H9 (cell line): Measurements from ENCODE around the gene TSKU. TPM values are rescaled to one million over a fixed set of nuclear protein-coding genes. Genes with fewer than 3 reads are reported as not detected.

Experiments
- DNase-seq: peaks from one replicate; pipeline ENCODE4 v3.0.0-alpha.2; 2017
- H2AFZ ChIP-seq: one replicate; pipeline ENCODE4 v1.6.1; 2013; ENCODE audit warnings: mild to moderate bottlenecking, low read length, control low read depth, moderate library complexity
- H2AK5ac ChIP-seq: 2 replicates; pipeline ENCODE4 v1.6.1; 2013; ENCODE audit warnings: low read length, control low read depth, mixed read lengths; ENCODE audit not compliant: insufficient read length
- H2BK120ac ChIP-seq: one replicate; pipeline ENCODE4 v1.6.1; 2013; ENCODE audit warnings: low read depth, mild to moderate bottlenecking, low read length, control low read depth, inconsistent platforms; ENCODE audit not compliant: poor library complexity, severe bottlenecking
- H2BK12ac ChIP-seq: 2 replicates; pipeline ENCODE4 v1.6.1; 2013; ENCODE audit warnings: low read length, control low read depth, mixed read lengths, low read depth; ENCODE audit not compliant: insufficient read length
- H2BK15ac ChIP-seq: 2 replicates; pipeline ENCODE4 v1.6.1; 2013; ENCODE audit warnings: low read depth, low read length, control low read depth
- H2BK20ac ChIP-seq: one replicate; pipeline ENCODE4 v1.6.1; 2013; ENCODE audit warnings: low read depth, mild to moderate bottlenecking, low read length, control low read depth, inconsistent platforms; ENCODE audit not compliant: poor library complexity, severe bottlenecking
- H2BK5ac ChIP-seq: 2 replicates; pipeline ENCODE4 v1.6.1; 2013; ENCODE audit warnings: low read length, control low read depth, mixed read lengths; ENCODE audit not compliant: insufficient read length
- H3K14ac ChIP-seq: 2 replicates; pipeline ENCODE4 v1.6.1; 2013; ENCODE audit warnings: low read length, control low read depth; ENCODE audit not compliant: insufficient read depth
- H3K18ac ChIP-seq: 2 replicates; pipeline ENCODE4 v1.6.1; 2013; ENCODE audit warnings: low read depth, mild to moderate bottlenecking, mixed read lengths, low read length, control low read depth; ENCODE audit not compliant: insufficient read length
- H3K23ac ChIP-seq: 2 replicates; pipeline ENCODE4 v1.6.1; 2013; ENCODE audit warnings: low read length, control low read depth, mixed read lengths, low read depth; ENCODE audit not compliant: insufficient read length
- H3K23me2 ChIP-seq: 2 replicates; pipeline ENCODE4 v1.6.1; 2013; ENCODE audit warnings: low read depth, mild to moderate bottlenecking, mixed read lengths, low read length, control low read depth; ENCODE audit not compliant: insufficient read length, poor library complexity, severe bottlenecking
- H3K27ac ChIP-seq: 2 replicates; pipeline ENCODE4 v1.5.1; 2013; ENCODE audit warnings: low read length, control low read depth, mixed read lengths, low read depth; ENCODE audit not compliant: insufficient read length
- H3K27me3 ChIP-seq: 2 replicates; pipeline ENCODE4 v1.6.1; 2013; ENCODE audit warnings: low read length, control low read depth, inconsistent platforms; ENCODE audit not compliant: insufficient read depth
- H3K4ac ChIP-seq: 2 replicates; pipeline ENCODE4 v1.6.1; 2013; ENCODE audit warnings: low read depth, mild to moderate bottlenecking, control low read depth, inconsistent platforms, low read length, moderate library complexity
- H3K4me1 ChIP-seq: 2 replicates; pipeline ENCODE4 v1.6.1; 2013; ENCODE audit warnings: low read length, control low read depth, inconsistent platforms; ENCODE audit not compliant: insufficient read depth
- H3K4me2 ChIP-seq: 2 replicates; pipeline ENCODE4 v1.6.1; 2013; ENCODE audit warnings: low read length, control low read depth, mixed read lengths; ENCODE audit not compliant: insufficient read length, insufficient read depth
- H3K56ac ChIP-seq: 2 replicates; pipeline ENCODE4 v1.6.1; 2013; ENCODE audit warnings: low read depth, mild to moderate bottlenecking, mixed read lengths, low read length, control low read depth; ENCODE audit not compliant: insufficient read length
- H3K79me1 ChIP-seq: 2 replicates; pipeline ENCODE4 v1.6.1; 2013; ENCODE audit warnings: low read depth, mild to moderate bottlenecking, moderate library complexity, low read length, control low read depth, inconsistent platforms; ENCODE audit not compliant: insufficient read depth, poor library complexity, severe bottlenecking
- H3K79me2 ChIP-seq: 2 replicates; pipeline ENCODE4 v1.6.1; 2013; ENCODE audit warnings: low read length, control low read depth, inconsistent platforms; ENCODE audit not compliant: insufficient read depth
- H3K9ac ChIP-seq: 2 replicates; pipeline ENCODE4 v1.6.1; 2013; ENCODE audit warnings: low read length, control low read depth, mixed read lengths; ENCODE audit not compliant: insufficient read length; ENCODE audit errors: extremely low read depth
- H3K9me3 ChIP-seq: one replicate; pipeline ENCODE4 v1.6.1; 2013; ENCODE audit warnings: low read depth, low read length, inconsistent platforms; ENCODE audit not compliant: control insufficient read depth
- H3T11ph ChIP-seq: one replicate; pipeline ENCODE4 v1.6.1; 2013; ENCODE audit warnings: mild to moderate bottlenecking, low read length, control low read depth, inconsistent platforms
- H4K20me1 ChIP-seq: one replicate; pipeline ENCODE4 v1.6.1; 2013; ENCODE audit not compliant: control insufficient read depth, insufficient read length, insufficient read depth
- H4K5ac ChIP-seq: 2 replicates; pipeline ENCODE4 v1.6.1; 2013; ENCODE audit warnings: low read depth, mild to moderate bottlenecking, mixed read lengths, low read length, control low read depth; ENCODE audit not compliant: insufficient read length
- H4K8ac ChIP-seq: replicated peaks from 2 replicates; pipeline ENCODE4 v1.6.1; 2013; ENCODE audit warnings: low read length, control low read depth, mixed read lengths, low read depth; ENCODE audit not compliant: insufficient read length
- H4K91ac ChIP-seq: 2 replicates; pipeline ENCODE4 v1.6.1; 2013; ENCODE audit warnings: low read depth, mild to moderate bottlenecking, moderate library complexity, mixed read lengths, low read length, control low read depth; ENCODE audit not compliant: insufficient read length
- H3K27ac Mint-ChIP-seq, 3 experiments: 2 replicates in 2 of 3; 3 replicates in 1 of 3; pipeline ENCODE4 v1.8.0; 2020 to 2021; ENCODE audit warnings: mixed read lengths in 3 of 3, mild to moderate bottlenecking in 1 of 3, moderate library complexity in 1 of 3
- H3K27me3 Mint-ChIP-seq: 2 replicates; pipeline ENCODE4 v1.8.0; 2021; ENCODE audit warnings: low read depth, mild to moderate bottlenecking, moderate library complexity, mixed read lengths
- H3K36me3 Mint-ChIP-seq, 3 experiments: 2 replicates in 2 of 3; 3 replicates in 1 of 3; pipeline ENCODE4 v1.8.0; 2020 to 2021; ENCODE audit warnings: low read depth in 3 of 3, mixed read lengths in 3 of 3; ENCODE audit not compliant: insufficient read depth in 1 of 3
- H3K4me1 Mint-ChIP-seq, 2 experiments: 2 replicates each; pipeline ENCODE4 v1.8.0; 2020; ENCODE audit warnings: mixed read lengths in 2 of 2
- H3K4me3 Mint-ChIP-seq, 2 experiments: 2 replicates in 1 of 2; 3 replicates in 1 of 2; pipeline ENCODE4 v1.8.0; 2020 to 2021; ENCODE audit warnings: mild to moderate bottlenecking in 2 of 2, mixed read lengths in 2 of 2, moderate library complexity in 1 of 2
- H3K9me3 Mint-ChIP-seq, 2 experiments: 2 replicates in 1 of 2; 3 replicates in 1 of 2; pipeline ENCODE4 v1.8.0; 2020; ENCODE audit warnings: mild to moderate bottlenecking in 2 of 2, mixed read lengths in 2 of 2, moderate library complexity in 1 of 2
- CTCF ChIP-seq: fragments of 200-600 bp; sonication (generic); conservative IDR thresholded peaks from 3 replicates; pipeline ENCODE4 v1.8.0; 2021; ENCODE audit warnings: antibody characterized with exemption, mild to moderate bottlenecking
- WGBS: extraction: QIAGEN DNeasy Blood & Tissue Kit; methylation state at CpG from one replicate; pipeline ENCODE4 v1.1.7; 2013; ENCODE audit warnings: missing lambda C conversion rate, low lambda C conversion rate, mixed read lengths; ENCODE audit not compliant: insufficient read length; ENCODE audit errors: extremely low coverage; 5-methylcytosine and 5-hydroxymethylcytosine counted together
- total RNA-seq: library from RNA; stranded (reverse); gene quantifications from 2 replicates; pipeline ENCODE4 v1.2.1, GENCODE V29; 2021

The TSKU gene
- total RNA-seq, 1 experiment from 2014 or later, result 25.4 TPM

DNA sequence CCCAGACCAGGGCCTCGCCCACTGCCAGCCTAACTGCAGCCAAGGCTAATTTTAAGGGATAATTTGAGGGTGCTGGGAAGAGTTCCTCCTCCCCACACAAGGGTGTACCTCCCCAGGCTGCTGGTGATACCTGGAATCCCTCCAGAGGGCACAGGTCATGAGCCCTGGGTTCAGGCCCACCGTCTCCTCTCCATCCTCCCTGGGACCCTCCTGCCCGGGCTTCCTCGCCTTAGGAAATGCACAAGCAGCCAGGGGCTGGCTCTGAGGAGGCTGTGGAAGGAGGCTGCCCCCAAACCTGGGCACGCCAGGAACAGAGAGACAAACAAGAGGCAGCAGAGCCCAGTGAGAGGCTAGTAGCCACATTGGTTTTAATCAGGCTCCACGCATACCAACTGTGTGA is 16.6 kb upstream of the TSKU start:
- Histone ChIP-seq H3K56ac (no peak overlapping the region), H2BK12ac (no peak overlapping the region), H3K14ac (no peak overlapping the region), H3K4me1 (peaks cover 2% of the 10 kb centered on the region), H2BK15ac (no peak overlapping the region), H4K91ac (no peak overlapping the region), H2AK5ac (no peak overlapping the region), H3K9me3 (no peaks in the 10 kb centered on the region), H3K18ac (no peak overlapping the region), H3K4ac (no peak overlapping the region), H3K79me2 (no peaks in the 10 kb centered on the region), H2AFZ (no peak overlapping the region), H4K5ac (no peak overlapping the region), H3T11ph (no peak overlapping the region), H2BK120ac (no peak overlapping the region), H4K20me1 (no peaks in the 10 kb centered on the region), H3K79me1 (no peaks in the 10 kb centered on the region), H4K8ac (no peak overlapping the region), H2BK5ac (no peak overlapping the region), H3K4me2 (no peak overlapping the region), H3K9ac (no peak overlapping the region), H3K27me3 (no peaks in the 10 kb centered on the region), H3K23ac (no peak overlapping the region), H2BK20ac (no peak overlapping the region), H3K23me2 (no peaks in the 10 kb centered on the region), H3K27ac (no peak overlapping the region)
- Mint-ChIP-seq H3K36me3 (no peaks in the 10 kb centered on the region), H3K4me1 (peaks cover 52 to 54% of the 10 kb centered on the region in 2 experiments), H3K9me3 (no peaks in the 10 kb centered on the region), H3K27ac (no peak overlapping the region; a peak in 1 of 7 replicates), H3K27me3 (peaks cover 28% of the 10 kb centered on the region), H3K4me3 (no peak overlapping the region)
- TF ChIP-seq CTCF, result no peak
- DNase-seq, result no peak
- no CpG with 5 or more reads among the region's 6 CpGs for WGBS
